HL-60 (cell line): ENCODE measurements around the gene ANAPC4.

Experiments
- GABPA ChIP-seq: IDR thresholded peaks from 2 replicates; pipeline ENCODE4 v1.6.1; 2012; ENCODE audit warnings: low read depth
- POLR2AphosphoS5 ChIP-seq: IDR thresholded peaks from 2 replicates; pipeline ENCODE4 v1.6.1; 2012; ENCODE audit warnings: low read depth
- SPI1 ChIP-seq: IDR thresholded peaks from 2 replicates; pipeline ENCODE4 v1.6.1; 2012; ENCODE audit warnings: low read depth, mild to moderate bottlenecking, borderline replicate concordance
- TF ChIP-seq, protein P1 (sequence below): IDR thresholded peaks from one replicate; pipeline ENCODE4 v1.5.1; 2011; ENCODE audit warnings: low read length, control low read depth, inconsistent platforms; ENCODE audit not compliant: insufficient read depth
- TF ChIP-seq, protein P2 (sequence below): IDR thresholded peaks from 2 replicates; pipeline ENCODE4 v1.6.1; 2012; ENCODE audit warnings: low read depth; ENCODE audit not compliant: insufficient replicate concordance

DNA sequence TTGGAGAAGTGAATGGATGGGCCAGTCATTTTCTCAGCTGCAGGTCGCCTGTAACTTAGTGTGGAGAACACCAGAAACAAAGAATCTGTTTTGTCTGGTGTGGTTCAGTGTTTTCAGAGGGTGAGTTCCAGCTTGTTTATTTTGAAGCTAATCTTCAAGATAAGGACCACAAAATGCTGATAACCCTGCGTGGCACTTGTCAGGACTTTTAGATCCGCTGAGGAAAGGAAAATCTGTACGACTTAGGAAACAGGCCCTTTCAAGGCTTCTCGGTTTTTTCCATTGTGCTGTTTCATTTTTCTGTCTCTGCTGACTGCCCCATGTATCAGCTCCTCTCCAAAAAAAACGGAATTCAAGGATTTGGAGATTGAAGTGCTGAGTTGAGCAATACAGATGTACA, 8.7 kb upstream of the ANAPC4 start:
- TF ChIP-seq, protein P1, sequence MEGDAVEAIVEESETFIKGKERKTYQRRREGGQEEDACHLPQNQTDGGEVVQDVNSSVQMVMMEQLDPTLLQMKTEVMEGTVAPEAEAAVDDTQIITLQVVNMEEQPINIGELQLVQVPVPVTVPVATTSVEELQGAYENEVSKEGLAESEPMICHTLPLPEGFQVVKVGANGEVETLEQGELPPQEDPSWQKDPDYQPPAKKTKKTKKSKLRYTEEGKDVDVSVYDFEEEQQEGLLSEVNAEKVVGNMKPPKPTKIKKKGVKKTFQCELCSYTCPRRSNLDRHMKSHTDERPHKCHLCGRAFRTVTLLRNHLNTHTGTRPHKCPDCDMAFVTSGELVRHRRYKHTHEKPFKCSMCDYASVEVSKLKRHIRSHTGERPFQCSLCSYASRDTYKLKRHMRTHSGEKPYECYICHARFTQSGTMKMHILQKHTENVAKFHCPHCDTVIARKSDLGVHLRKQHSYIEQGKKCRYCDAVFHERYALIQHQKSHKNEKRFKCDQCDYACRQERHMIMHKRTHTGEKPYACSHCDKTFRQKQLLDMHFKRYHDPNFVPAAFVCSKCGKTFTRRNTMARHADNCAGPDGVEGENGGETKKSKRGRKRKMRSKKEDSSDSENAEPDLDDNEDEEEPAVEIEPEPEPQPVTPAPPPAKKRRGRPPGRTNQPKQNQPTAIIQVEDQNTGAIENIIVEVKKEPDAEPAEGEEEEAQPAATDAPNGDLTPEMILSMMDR = no peak
- TF ChIP-seq, protein P2, sequence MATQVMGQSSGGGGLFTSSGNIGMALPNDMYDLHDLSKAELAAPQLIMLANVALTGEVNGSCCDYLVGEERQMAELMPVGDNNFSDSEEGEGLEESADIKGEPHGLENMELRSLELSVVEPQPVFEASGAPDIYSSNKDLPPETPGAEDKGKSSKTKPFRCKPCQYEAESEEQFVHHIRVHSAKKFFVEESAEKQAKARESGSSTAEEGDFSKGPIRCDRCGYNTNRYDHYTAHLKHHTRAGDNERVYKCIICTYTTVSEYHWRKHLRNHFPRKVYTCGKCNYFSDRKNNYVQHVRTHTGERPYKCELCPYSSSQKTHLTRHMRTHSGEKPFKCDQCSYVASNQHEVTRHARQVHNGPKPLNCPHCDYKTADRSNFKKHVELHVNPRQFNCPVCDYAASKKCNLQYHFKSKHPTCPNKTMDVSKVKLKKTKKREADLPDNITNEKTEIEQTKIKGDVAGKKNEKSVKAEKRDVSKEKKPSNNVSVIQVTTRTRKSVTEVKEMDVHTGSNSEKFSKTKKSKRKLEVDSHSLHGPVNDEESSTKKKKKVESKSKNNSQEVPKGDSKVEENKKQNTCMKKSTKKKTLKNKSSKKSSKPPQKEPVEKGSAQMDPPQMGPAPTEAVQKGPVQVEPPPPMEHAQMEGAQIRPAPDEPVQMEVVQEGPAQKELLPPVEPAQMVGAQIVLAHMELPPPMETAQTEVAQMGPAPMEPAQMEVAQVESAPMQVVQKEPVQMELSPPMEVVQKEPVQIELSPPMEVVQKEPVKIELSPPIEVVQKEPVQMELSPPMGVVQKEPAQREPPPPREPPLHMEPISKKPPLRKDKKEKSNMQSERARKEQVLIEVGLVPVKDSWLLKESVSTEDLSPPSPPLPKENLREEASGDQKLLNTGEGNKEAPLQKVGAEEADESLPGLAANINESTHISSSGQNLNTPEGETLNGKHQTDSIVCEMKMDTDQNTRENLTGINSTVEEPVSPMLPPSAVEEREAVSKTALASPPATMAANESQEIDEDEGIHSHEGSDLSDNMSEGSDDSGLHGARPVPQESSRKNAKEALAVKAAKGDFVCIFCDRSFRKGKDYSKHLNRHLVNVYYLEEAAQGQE = no peak
- TF ChIP-seq POLR2AphosphoS5 = no peak
- TF ChIP-seq SPI1 = no peak
- no peak for TF ChIP-seq GABPA
